ENCODE measurements around the gene SIK2. TPM values are rescaled to one million over a fixed set of nuclear protein-coding genes. Genes with fewer than 3 reads are reported as not detected.

SIK2 gene
- total RNA-seq, 1 experiment from 2014 or later: 13.9 TPM

- no peaks in the 10 kb centered on the region for H3K27me3 Mint-ChIP-seq (ENCODE audit: unreplicated experiment)
- H3K9me3 Mint-ChIP-seq (ENCODE audit: low read depth, unreplicated experiment): no peaks in the 10 kb centered on the region
- peaks cover 5% of the 10 kb centered on the region for H3K36me3 Mint-ChIP-seq (ENCODE audit: insufficient read depth, unreplicated experiment)
- intact Hi-C loops (cut with micrococcal nuclease; ENCODE audit: unreplicated experiment): no loop called here
- CTCF ChIA-PET: no interaction called here
- no peak for DNase-seq
- H3K27ac Mint-ChIP-seq (ENCODE audit: unreplicated experiment): no peak overlapping the region
- no peak overlapping the region for H3K4me3 Mint-ChIP-seq (ENCODE audit: low read depth, unreplicated experiment)
- TF ChIP-seq CTCF (IDR thresholded peaks at IDR 0.05; ENCODE audit: unreplicated experiment): no peak
- no peaks in the 10 kb centered on the region for H3K4me1 Mint-ChIP-seq (ENCODE audit: low read depth, unreplicated experiment)
- BruUV-seq (replicated peaks): no TSS peak
These were observed 125.2 kb downstream of the SIK2 start for GRCh38 chr11:111727431-111727830.

GRCh38 chr11:111729071-111729830 is 127.0 kb downstream of the SIK2 start:
- no TSS peak for BruUV-seq (replicated peaks)
- Mint-ChIP-seq H3K9me3 (ENCODE audit: low read depth, unreplicated experiment) (no peaks in the 10 kb centered on the region), H3K4me3 (ENCODE audit: low read depth, unreplicated experiment) (no peak overlapping the region), H3K27ac (ENCODE audit: unreplicated experiment) (no peak overlapping the region), H3K27me3 (ENCODE audit: unreplicated experiment) (no peaks in the 10 kb centered on the region), H3K4me1 (ENCODE audit: low read depth, unreplicated experiment) (no peaks in the 10 kb centered on the region), H3K36me3 (ENCODE audit: insufficient read depth, unreplicated experiment) (peaks cover 5% of the 10 kb centered on the region)
- intact Hi-C loops (cut with micrococcal nuclease; ENCODE audit: unreplicated experiment): no loop called here
- no peak for TF ChIP-seq CTCF (IDR thresholded peaks at IDR 0.05; ENCODE audit: unreplicated experiment)
- no peak for DNase-seq
- CTCF ChIA-PET: no interaction called here

- peaks cover 5% of the 10 kb centered on the region for H3K36me3 Mint-ChIP-seq (ENCODE audit: insufficient read depth, unreplicated experiment)
These were observed 127.6 kb downstream of the SIK2 start for GRCh38 chr11:111729831-111730311.

GRCh38 chr11:111730871-111731591 is 128.8 kb downstream of the SIK2 start:
- CTCF ChIA-PET: no interaction called here
- no peaks in the 10 kb centered on the region for H3K4me1 Mint-ChIP-seq (ENCODE audit: low read depth, unreplicated experiment)
- no peaks in the 10 kb centered on the region for H3K9me3 Mint-ChIP-seq (ENCODE audit: low read depth, unreplicated experiment)
- DNase-seq: no peak
- no peak overlapping the region for H3K27ac Mint-ChIP-seq (ENCODE audit: unreplicated experiment)
- intact Hi-C loops (cut with micrococcal nuclease; ENCODE audit: unreplicated experiment): no loop called here
- H3K36me3 Mint-ChIP-seq (ENCODE audit: insufficient read depth, unreplicated experiment): peaks cover 13% of the 10 kb centered on the region
- no TSS peak for BruUV-seq (replicated peaks)
- H3K27me3 Mint-ChIP-seq (ENCODE audit: unreplicated experiment): no peaks in the 10 kb centered on the region
- no peak for TF ChIP-seq CTCF (IDR thresholded peaks at IDR 0.05; ENCODE audit: unreplicated experiment)
- H3K4me3 Mint-ChIP-seq (ENCODE audit: low read depth, unreplicated experiment): no peak overlapping the region

More at GRCh38 chr11:111729831-111730311, 127.6 kb downstream of the SIK2 start:
- DNase-seq: no peak
- Mint-ChIP-seq H3K4me1 (ENCODE audit: low read depth, unreplicated experiment) (no peaks in the 10 kb centered on the region), H3K27me3 (ENCODE audit: unreplicated experiment) (no peaks in the 10 kb centered on the region), H3K27ac (ENCODE audit: unreplicated experiment) (no peak overlapping the region), H3K4me3 (ENCODE audit: low read depth, unreplicated experiment) (no peak overlapping the region), H3K9me3 (ENCODE audit: low read depth, unreplicated experiment) (no peaks in the 10 kb centered on the region)
- CTCF ChIA-PET: no interaction called here
- BruUV-seq (replicated peaks): no TSS peak
- TF ChIP-seq CTCF (IDR thresholded peaks at IDR 0.05; ENCODE audit: unreplicated experiment): no peak
- intact Hi-C loops (cut with micrococcal nuclease; ENCODE audit: unreplicated experiment): no loop called here

Measured in Calu3 (cell line).